AG20443 (cell line): ENCODE results near the gene CASP2.
"Not testable (repeated sequence)": the region's sequence is repeated elsewhere in the genome, so short reads cannot be mapped to it uniquely, and the experiment has no call there.

Source experiments
- DNase-seq: peaks from one replicate; pipeline ENCODE4 v3.0.0; 2012; ENCODE audit warnings: low spot score, mixed read lengths

Gene CASP2

GRCh38 chr7:143264196-143264568 is 24.0 kb upstream of the CASP2 start:
- not testable (repeated sequence) for DNase-seq

- no peak for DNase-seq
Observed at GRCh38 chr7:143265017-143265693, 23.0 kb upstream of the CASP2 start.

DNA sequence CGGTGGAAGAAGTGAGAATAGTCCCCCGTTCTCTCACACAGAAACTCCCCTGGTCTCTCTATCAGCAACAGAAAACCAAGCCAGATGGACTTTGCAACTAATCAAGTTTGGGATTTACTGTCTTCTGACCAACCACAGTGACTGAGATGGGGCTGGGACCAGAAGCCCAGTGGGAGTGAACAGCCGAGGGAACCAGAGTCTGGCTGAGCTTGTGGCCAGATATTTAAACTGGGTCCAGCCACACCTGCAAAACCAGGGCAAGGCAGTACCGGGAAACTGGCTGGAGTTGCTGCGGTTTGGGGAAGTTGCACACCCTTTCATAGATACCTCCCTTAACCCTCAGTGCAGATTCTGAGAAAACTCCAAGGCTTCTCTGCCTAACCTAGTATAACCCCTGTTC is 18.9 kb upstream of the CASP2 start:
- DNase-seq, result no peak

- no peak for DNase-seq
Observed at GRCh38 chr7:143271240-143271639, 16.9 kb upstream of the CASP2 start.

GRCh38 chr7:143272871-143273270 is 15.3 kb upstream of the CASP2 start:
- no peak for DNase-seq

DNA sequence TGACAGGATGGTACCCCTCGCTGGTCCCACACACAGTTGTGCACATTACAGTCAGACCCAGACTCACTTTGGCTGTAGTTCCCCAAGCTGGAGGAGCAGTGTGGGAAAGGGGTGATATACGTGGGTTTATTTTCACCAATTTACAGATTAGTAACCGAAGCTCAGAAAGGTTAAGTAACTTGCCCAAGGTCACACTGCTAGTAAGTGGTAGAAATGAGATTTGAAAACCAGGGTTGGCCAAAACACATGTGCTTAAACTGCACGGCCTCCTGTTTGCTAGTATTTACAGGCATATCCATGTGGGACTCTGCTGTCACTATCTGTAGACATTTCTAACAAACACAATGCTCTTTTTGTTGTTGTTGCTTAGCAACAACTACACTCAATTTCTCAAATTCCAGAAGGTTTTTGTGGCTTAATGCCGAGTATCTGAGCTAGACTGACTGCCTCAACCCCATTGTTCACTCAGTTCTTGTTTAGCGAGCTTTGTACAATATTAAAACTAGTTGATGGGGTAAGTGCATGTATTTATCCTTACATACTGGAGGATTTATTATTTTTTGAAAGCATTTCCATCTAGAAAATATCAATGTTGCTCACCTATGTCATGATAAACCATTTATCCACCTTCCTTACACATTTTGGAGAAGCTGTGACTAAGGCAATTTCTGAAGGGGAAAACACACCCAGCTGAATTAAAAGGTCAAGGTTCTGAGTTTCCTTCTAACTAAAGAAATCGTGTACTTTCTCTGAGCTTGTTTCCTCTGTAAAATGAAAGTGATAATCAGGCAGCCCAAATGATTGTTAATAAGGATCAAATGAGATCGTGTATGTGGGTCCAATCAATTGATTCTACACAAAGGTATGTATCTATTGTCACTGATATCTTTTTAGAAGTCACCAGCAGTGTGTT is 8.7 kb upstream of the CASP2 start:
- DNase-seq, result peak; percentile 70

GRCh38 chr7:143280160-143280559 is 8.0 kb upstream of the CASP2 start:
- no peak for DNase-seq

DNA sequence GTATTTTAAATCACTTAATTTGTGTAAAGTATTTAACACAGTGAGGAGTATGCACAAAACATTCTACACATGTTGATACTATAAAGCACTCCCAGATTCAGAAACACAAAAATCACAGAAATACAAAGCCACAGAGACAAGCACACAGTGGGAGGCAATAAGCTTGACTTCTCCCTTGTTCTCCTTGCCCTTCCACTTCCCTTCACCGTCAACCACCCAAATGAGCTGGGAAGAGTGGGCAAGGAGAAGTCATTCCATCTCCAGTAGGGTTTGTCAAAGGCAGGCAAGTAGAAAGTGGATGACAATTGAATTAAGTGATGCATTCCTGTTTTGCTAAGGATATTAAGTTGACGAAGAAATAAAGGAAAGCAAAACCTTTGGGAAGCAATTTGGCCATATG is 7.6 kb upstream of the CASP2 start:
- DNase-seq, result no peak

- no peak for DNase-seq
Observed at GRCh38 chr7:143281529-143281928, 6.6 kb upstream of the CASP2 start.

DNA sequence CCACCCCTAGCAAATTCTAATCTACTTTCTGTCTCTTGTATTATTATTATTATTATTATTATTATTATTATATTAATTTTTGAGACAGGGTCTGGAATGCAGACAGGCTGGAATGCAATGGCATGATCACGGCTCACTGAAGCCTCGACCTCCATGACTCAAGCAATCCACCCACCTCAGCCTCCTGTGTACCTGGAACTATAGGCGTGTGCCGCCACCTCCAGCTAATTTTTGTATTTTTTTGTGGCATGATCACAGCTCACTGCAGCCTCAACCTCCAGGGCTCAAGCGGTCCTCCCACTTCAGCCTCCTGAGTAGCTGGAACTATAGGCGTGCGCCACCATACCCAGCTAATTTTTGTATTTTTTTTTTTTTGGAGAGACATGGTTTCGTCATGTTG is 6.0 kb upstream of the CASP2 start:
- DNase-seq, result no peak

GRCh38 chr7:143283381-143283780 is 4.8 kb upstream of the CASP2 start:
- DNase-seq, result no peak

DNA sequence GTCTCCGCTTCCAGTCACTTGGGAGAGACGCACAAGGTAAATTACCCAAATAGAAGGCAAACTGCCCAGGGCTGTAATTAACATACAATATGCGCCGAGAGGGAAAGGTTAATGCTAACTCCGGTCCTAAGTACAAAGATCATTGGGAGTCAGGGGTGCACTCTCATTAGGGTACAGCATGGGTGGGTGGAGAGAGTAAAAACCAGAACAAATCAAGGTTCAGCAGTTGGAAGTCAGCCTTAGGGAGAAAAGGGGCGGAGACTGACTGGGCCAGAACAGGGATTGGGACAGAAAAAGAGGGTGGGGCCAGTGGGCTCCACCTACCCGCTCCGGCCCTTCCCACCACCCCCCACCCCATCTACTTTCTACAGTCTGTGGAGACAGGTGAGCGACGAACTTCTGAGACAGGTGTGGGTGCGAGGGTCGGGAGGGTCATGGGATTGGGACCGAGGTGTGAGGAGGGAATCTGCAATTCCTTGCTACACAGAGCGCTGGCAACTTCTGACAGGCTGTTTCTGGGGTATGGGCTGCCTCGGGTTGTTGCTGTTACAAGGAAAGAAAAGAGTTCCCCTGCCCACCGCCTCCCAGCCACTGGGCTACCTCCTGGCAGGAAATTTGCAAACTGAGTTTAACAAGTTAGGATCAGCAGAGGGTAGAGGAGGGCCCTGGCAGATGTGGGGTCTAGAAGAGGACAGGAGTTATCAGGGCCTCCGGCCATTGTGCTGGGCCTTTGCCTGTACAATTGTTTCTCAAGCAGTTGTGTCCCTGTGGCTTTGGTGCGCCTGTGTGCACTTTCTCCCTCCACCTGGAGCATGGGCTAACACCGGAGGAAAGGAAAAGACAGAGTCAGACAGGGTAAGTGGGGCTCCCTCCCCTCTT is 3.3 kb upstream of the CASP2 start, which contains the start of gene TMEM139:
Gene TMEM139 (plus strand): TSS at position 368 of the 879 bp plus-strand sequence. CDS start 1,000 bp downstream, outside the sequence.
- no peak for DNase-seq

DNA sequence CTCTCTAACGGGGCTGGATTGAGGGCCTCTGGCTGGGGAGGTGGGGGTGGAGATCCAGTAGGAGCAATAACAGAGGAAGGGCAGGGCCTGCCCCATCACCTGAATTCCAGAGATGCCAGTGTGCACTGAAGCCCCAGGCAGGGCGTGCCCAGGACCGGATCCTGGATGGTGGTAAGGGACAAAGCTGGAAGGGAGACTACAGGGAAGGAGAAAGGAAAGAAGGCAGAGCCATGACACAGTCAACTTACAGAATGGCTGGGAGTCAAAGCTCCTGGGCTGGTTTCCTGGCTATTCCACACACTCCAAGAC is 2.7 kb upstream of the CASP2 start:
- DNase-seq, result no peak

- DNase-seq, result no peak
Observed at GRCh38 chr7:143285806-143286521, 2.2 kb upstream of the CASP2 start.

- DNase-seq, result no peak
Observed at GRCh38 chr7:143286522-143286890, 1.6 kb upstream of the CASP2 start.

- DNase-seq, result no peak
Observed at GRCh38 chr7:143287339-143287934, 714 bp upstream of the CASP2 start.

- peak; percentile 42 for DNase-seq
Observed at GRCh38 chr7:143288836-143289235, 685 bp downstream of the CASP2 start.

- no peak for DNase-seq
Observed at GRCh38 chr7:143289421-143289820, 1.3 kb downstream of the CASP2 start.

DNA sequence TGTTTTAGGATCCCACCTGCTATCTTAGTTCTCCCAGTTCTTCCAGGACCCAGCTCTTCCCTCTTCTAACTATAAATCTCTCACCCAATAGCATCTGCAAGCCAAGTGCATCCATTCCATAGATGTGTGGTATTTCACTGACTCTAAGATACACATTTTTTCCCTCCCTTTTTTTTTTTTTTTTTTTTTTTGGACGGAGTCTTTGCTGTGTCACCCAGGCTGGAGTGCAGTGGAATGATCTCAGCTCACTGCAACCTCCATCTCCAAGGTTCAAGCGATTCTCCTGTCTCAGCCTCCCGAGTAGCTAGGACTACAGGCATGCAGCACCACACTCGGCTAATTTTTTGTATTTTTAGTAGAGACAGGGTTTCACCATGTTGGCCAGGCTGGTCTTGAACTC is 1.7 kb downstream of the CASP2 start:
- not testable (repeated sequence) for DNase-seq

DNA sequence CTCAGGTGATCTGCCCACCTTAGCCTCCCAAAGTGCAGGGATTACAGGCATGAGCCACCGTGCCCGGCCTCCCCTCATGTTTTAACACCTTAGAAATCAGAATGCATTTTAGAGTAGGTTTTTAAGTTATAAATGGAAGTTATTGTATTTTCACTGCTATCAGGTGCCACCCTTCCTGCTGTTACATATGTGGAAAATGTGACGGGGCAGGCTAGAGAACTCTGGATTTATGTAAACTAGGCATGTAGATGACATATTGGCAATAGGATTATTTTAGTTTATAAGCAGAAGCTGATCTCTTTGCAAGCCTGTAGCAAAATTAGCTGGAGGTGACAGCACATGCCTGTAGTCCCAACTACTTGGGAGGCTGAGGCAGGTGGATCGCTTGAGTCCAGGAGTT is 2.1 kb downstream of the CASP2 start:
- no peak for DNase-seq

GRCh38 chr7:143292876-143293275 is 4.7 kb downstream of the CASP2 start:
- DNase-seq, result no peak

- no peak for DNase-seq
Observed at GRCh38 chr7:143295870-143296269, 7.7 kb downstream of the CASP2 start.
